NOMO-1 treated with dmso at 0.1 percent for 144 hours (cell line): ENCODE results near the gene PRDM12.
A peak's percentile ranks its signal among the peaks of the same experiment; 100 is the strongest.
"Not testable (repeated sequence)": the region's sequence is repeated elsewhere in the genome, so short reads cannot be mapped to it uniquely, and the experiment has no call there.

ENCODE experiments used
- DNase-seq: peaks from one replicate; lab custom pipeline; 2025; ENCODE audit not compliant: unreplicated experiment; lab: John Stamatoyannopoulos, UW

The PRDM12 gene

GRCh38 chr9:130663258-130663976 is 977 bp upstream of the PRDM12 start:
- no peak for DNase-seq

GRCh38 chr9:130663977-130664250 is 480 bp upstream of the PRDM12 start:
- DNase-seq: no peak

- DNase-seq: no peak
Measured at GRCh38 chr9:130665029-130665430, 636 bp downstream of the PRDM12 start.

GRCh38 chr9:130665431-130666392 is 1.3 kb downstream of the PRDM12 start:
- no peak for DNase-seq

- DNase-seq: no peak
Measured at GRCh38 chr9:130666393-130667119, 2.2 kb downstream of the PRDM12 start.

- no peak for DNase-seq
Measured at GRCh38 chr9:130667120-130667435, 2.7 kb downstream of the PRDM12 start.

GRCh38 chr9:130668196-130668595 is 3.8 kb downstream of the PRDM12 start:
- no peak for DNase-seq

- DNase-seq: no peak
Measured at GRCh38 chr9:130668659-130669058, 4.3 kb downstream of the PRDM12 start.

- DNase-seq: no peak
Measured at GRCh38 chr9:130669965-130670364, 5.6 kb downstream of the PRDM12 start.

- DNase-seq: no peak
Measured at GRCh38 chr9:130670644-130671043, 6.2 kb downstream of the PRDM12 start.

- DNase-seq: no peak
Measured at GRCh38 chr9:130672466-130672865, 8.1 kb downstream of the PRDM12 start.

GRCh38 chr9:130672933-130673615 is 8.7 kb downstream of the PRDM12 start:
- no peak for DNase-seq

GRCh38 chr9:130675396-130675795 is 11.0 kb downstream of the PRDM12 start:
- DNase-seq: no peak

- no peak for DNase-seq
Measured at GRCh38 chr9:130677252-130677651, 12.9 kb downstream of the PRDM12 start.

- peak; percentile 72 for DNase-seq
Measured at GRCh38 chr9:130680836-130681768, 16.7 kb downstream of the PRDM12 start.

- DNase-seq: no peak
Measured at GRCh38 chr9:130681769-130682420, 17.5 kb downstream of the PRDM12 start.

- DNase-seq: peak; percentile 35
Measured at GRCh38 chr9:130682421-130683121, 18.2 kb downstream of the PRDM12 start.

- no peak for DNase-seq
Measured at GRCh38 chr9:130685104-130685503, 20.7 kb downstream of the PRDM12 start.

- not testable (repeated sequence) for DNase-seq
Measured at GRCh38 chr9:130685945-130686344, 21.6 kb downstream of the PRDM12 start.
